NOMO-1 (cell line): ENCODE results near the gene CA5A.
A peak's percentile ranks its signal among the peaks of the same experiment; 100 is the strongest.

Experiments used
- DNase-seq, 2 experiments: peaks; one replicate each; lab custom pipeline; 2025; ENCODE audit not compliant: unreplicated experiment in 2 of 2; lab: John Stamatoyannopoulos, UW

Gene CA5A

DNA sequence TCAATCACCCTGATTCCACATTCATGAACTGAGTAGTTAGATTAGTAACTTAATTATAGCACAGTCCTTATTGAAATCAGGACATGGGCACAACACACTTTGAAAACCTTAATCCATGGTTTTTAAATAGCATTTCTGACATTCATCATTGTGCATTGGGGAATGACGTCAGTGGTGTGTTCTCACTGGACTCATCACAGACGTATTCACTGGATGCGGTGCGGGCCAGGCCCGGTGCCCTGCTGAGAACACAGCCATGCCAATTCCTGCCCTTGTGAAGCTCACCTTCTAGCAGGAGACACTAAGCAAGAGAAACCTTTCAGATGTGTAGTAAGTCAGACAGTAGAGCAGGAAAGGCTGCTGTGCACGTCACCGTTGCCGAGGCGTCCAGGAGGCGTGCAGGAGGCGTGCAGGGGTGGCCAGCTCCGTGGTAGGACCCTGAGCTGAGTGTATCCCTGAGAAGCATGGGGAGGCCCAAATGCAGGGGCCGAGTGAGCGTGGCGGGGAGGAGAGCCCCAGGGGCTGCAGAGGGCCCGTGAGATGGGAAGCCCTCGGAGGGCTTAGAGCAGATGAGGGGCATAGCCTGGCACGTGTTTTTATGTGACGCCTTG, 27.8 kb upstream of the CA5A start:
- DNase-seq: no peak

GRCh38 chr16:87963400-87963799, 27.1 kb upstream of the CA5A start:
- DNase-seq: no peak

- no peak for DNase-seq
These were observed 25.3 kb upstream of the CA5A start for GRCh38 chr16:87961623-87962022.

GRCh38 chr16:87960852-87961251, 24.5 kb upstream of the CA5A start:
- no peak for DNase-seq

- DNase-seq: no peak
These were observed 24.0 kb upstream of the CA5A start for GRCh38 chr16:87960296-87960695.

DNA sequence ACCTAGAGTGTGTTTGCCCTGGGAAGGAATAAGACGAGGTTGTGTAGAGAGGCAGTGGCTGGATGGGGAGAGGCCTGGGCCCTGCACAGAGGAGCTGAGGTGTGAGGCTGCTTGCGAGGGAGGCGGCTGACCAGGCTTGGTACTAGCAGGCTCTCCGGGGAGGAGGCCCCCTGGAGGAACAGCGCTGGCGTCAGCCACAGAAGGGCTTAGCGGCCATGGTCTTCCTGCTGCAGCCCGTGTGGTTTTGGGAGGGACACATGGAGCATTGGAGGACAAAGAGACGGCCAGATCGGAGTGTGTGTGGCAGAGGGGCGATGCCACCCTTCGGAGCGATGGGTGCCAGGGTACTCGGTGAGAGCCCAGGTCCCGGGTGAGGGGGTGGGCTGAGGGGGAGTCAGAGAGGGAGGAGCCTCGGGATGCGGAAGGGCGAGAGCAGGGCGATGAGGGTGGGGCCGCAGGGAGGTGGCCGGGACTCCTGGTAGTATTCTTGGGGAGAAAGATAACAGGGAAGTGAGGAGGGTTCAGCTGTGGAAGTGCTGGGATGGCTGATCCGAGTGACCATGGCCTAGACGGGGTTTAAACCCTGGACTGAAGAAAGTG, 23.2 kb upstream of the CA5A start:
- no peak for DNase-seq

- no peak for DNase-seq
These were observed 22.3 kb upstream of the CA5A start for GRCh38 chr16:87958632-87959031.

- DNase-seq: no peak
These were observed 21.2 kb upstream of the CA5A start for GRCh38 chr16:87957296-87958094.

DNA sequence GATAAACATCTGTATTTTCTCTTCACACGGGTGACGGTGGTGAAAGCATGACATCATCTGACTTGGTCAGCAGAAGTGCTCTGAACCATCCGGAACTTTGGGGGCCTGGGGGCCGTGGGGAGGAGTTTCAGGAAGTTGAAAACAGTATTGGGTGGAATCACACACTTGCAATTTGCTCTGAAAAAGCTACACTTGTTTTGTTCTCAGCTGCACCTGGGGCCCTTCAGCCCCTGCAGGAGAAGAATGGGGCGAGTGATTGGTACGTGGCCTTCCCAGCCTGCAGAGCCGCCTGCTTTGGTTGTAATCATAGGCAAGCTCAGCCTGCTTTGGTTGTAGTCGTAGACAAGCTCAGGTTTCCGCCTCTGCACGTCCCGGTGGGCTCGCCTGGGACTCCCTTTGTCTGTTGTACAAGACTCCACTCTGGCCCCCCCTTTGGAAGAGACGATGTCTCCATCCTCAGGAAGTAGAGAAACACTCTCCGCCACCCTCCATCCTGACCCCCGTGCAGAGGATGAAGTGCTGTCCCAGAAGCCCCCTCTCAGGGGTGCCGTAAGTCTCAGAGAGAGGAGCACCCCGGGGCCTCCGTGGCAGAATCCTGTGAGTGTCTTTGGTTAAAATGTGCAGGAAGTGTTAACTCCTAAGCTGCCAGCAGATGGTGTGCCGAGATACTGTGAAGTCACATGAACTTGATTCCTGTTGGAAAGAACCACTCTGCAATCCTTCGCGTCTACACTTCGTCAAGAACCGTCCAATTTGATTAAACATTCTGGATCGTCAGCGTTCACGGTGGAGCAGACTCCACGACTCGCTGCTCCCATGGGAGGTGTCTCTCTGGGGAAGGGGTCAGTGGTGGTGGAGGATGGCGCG, 20.3 kb upstream of the CA5A start:
- peak; percentile 46 to 76 for DNase-seq

GRCh38 chr16:87956098-87956364, 19.7 kb upstream of the CA5A start:
- no peak for DNase-seq

DNA sequence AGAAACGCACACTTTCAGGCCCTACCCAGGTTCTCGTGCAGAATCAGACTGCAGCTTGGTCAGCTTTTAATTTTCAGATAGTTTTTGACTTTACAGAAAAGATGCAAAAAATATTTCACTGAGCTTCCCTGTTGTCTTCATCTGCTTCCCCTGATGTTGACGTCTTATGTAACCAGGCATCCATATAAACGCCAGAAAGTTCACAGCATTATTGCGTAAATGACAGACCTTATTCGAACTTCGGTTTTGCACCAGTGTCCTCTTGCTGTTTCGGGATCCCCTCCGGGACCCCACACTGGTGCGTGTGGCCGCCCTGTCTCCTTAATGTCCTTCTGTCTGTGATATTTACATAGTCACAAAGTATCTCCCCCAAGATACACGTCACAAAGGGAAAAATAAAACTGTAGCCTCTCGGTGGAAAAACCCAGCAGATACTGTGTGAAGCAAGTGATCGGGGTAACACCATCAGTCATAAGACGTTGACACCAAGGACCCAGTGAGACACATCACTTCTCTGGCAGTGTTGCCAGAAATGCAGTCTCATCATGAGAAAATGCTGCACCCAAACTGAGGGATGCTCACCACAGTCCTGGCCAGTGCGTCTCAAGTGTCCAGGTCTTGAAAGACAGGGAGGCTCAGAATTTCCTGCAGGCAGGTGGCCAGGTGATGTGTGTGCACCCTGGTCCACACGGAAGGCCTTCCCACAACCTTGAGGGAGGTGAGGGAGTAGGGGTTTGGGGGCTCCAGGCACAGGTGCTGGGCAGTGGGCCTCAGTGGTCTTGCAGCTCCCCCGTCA, 19.2 kb upstream of the CA5A start:
- peak in 1 of 2 experiments; percentile 30 for DNase-seq

DNA sequence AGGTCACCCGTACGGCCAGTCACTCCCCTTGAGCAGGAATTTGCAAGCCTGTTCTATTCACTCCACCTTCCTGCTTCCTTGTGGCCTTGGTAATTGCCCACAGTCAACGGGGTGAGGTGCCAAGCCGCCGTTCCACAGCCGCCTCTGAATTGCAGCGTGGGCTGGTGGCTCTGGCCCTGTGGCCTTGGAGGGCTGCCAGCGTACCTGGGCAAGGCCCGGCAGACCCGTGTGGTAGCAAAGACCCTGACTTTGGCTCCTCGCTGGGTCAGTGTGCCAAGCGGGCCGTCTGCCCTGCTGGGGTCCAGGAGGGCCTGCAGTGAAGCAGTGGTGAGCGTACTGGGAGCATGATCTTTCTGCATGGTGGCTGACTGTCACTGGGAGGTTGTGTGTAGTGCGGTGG, 18.5 kb upstream of the CA5A start:
- DNase-seq: no peak

DNA sequence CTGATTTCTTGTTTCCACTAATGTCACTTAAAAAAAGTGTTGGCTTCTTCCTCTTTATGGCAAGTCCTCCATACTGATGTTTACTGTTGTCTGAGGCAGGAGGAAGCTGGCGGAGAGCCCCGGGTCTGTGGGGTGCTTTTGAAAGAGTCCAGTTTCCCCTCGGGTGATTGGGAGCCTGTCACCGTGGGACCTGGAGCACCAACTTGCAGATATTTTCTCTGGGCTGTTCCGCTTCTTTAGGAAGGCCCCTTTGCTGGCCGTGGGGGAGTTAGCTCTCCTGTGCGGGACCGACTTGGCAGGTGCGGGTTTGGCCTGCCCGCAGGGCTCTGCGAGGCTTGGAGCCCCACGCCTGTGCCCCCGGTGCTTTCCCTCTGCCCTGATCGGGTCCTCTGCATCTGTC, 18.0 kb upstream of the CA5A start:
- DNase-seq: no peak

GRCh38 chr16:87953308-87954215, 17.2 kb upstream of the CA5A start:
- peak in 1 of 2 experiments; percentile 50 for DNase-seq

DNA sequence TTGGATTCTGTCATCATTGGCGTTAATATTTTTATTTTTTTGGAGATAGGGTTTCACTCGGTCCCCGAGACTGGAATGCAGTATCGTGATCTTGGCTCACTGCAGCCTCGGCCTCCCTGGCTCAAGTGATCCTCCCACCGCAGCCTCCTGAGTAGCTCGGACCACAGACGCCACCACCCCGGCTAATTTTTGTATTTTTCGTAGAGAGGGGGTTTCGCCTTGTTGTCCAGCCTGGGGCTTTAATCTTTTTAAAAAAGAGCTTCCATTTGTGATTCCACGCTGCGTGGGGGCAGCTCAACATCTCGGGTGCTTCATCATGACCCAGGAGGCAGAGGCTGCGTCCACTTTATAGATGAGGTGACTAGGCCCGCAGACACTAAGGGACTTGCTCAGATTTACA, 16.4 kb upstream of the CA5A start:
- no peak for DNase-seq

DNA sequence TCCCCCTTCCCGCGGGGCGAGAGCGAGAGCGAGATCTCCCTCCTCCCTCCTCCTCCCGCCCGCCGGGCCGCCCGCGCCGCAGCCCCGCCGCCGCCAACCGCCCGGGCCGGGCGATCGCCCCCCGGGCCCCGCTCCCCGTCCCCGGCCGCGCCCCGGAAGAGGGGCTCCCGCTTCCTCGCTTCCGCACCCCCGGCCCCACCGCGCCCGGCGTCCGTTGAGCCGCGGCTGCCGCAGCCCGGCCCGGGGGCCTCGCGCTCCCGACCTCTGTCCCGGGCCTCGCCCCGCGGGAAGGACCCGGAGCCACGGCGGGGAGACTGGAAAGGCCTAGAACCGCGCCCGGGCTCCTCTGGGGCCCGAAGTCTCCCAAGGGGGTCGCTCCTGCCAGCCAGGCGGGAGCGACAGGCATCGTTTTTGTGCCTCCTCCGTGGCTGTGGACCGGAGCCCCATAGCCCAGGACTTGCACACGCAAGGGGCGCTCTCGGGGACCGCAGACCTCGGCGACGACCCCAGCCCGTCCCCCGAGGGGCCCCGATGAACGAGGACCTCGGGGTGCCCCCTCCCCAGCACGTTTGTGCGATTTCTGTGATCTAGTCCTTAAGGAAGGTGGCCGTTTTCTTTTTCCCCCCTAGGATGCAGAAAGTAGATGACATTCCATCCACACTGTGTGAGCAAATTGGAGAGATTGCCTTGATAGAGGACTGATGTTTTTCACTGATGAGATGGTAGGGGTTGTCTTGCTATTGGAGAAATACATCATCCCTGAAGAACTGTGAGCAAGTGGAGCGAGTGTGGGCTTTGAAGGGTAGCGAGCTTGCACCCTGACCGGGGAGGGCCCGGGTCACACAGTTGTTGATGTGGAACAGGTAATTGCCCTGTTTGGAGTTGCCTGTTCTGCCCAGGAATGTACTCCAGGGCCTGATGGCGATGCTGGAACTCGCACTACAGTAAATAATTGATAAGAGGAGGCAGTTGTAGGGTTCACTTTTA, 15.5 kb upstream of the CA5A start:
- no peak for DNase-seq

- peak; percentile 95 to 97 for DNase-seq
These were observed 14.6 kb upstream of the CA5A start, which contains the start of gene BANP for GRCh38 chr16:87950765-87951551. Gene BANP (plus strand): TSS chr16:87951434. CDS start chr16:87975116, 23,682 bp downstream.
